Head of caudate nucleus (tissue), 42 donors: ENCODE data around the gene RPTN.

ENCODE experiments used
- DNase-seq, 42 donors: peaks; one replicate each; pipeline versions ENCODE4 v3.0.0 to v3.0.0-alpha.2; 2020 to 2021; ENCODE audit warnings: mixed read lengths in 7 of 42
- intact Hi-C: fragments of 100-400 bp; cut with DNase I; formaldehyde crosslinking; loops from one replicate; pipeline ENCODE4 v1.15.0; 2022

Gene RPTN, protein sequence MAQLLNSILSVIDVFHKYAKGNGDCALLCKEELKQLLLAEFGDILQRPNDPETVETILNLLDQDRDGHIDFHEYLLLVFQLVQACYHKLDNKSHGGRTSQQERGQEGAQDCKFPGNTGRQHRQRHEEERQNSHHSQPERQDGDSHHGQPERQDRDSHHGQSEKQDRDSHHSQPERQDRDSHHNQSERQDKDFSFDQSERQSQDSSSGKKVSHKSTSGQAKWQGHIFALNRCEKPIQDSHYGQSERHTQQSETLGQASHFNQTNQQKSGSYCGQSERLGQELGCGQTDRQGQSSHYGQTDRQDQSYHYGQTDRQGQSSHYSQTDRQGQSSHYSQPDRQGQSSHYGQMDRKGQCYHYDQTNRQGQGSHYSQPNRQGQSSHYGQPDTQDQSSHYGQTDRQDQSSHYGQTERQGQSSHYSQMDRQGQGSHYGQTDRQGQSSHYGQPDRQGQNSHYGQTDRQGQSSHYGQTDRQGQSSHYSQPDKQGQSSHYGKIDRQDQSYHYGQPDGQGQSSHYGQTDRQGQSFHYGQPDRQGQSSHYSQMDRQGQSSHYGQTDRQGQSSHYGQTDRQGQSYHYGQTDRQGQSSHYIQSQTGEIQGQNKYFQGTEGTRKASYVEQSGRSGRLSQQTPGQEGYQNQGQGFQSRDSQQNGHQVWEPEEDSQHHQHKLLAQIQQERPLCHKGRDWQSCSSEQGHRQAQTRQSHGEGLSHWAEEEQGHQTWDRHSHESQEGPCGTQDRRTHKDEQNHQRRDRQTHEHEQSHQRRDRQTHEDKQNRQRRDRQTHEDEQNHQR

DNA sequence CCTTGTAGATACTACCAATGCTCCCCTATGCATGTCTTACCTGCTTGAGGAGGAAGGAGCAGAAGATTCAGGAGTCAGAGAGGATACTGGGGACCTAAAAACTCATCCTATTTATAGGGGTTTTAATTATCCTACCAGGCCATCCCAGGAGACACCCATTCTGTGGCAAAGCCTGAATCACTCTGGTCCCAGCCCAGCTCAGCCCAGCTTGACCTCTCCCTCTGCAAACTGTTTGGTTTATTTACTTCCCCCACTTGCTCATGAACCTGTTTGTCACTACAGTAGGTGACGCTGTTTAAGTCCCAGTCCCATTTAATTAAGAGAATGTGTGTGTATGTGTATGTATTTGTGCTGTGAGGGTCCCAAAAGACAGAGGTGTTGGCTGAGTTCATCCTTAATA lies at the start of gene RPTN:
Gene RPTN (minus strand): TSS at position 85 of the 400 bp plus-strand sequence. CDS start 1,339 bp downstream, outside the sequence.
- intact Hi-C loops: no loop called here
- DNase-seq: no peak

DNA sequence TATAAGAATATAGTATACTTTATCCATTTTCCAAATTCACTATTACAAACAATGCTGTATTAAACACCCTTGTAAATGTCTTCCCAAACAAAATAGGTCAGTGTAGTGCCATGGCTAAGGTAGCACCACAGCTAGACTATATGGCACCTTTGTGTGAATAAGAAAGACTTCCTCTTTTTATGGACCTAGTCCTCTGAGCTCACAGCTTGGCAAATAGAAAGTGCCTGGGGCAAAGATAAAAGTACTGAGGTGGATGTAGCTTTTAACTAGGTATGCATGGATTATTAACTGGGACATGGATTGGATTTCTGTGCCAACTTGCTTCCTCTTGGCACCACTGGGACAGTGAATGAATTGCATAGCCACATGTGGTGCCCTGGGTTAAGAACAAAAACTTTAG lies 40.0 kb upstream of the RPTN start:
- intact Hi-C loops: no loop called here

DNA sequence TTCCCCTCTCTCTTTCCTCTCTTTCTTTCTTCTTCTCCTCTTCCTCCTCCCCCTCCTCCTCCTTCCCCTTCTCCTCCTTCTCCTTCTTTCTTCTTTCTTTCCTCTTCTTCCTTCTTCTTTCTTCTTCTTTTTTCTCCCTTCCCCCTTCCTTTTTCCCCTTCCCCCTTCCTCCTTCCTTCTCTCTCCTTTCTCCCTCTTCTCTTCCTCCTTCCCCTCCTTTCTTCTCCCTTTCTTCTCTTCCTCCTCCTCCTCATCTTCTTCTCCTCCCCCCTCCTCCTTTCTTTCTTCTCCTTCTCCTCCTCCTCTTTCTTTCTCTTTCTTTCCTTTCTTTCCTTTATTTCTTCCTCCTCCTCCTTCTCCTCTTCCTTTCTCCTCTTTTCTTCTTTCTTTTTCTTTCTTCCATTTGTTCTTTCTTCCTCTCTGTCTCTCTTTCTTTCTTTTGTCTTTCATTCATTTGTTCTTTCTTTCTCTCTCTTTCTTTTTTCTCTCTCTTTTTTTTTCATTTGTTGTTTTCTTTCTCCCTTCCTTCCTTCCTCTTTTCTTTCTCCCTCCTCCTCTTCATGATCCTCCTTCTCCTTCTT lies 38.4 kb upstream of the RPTN start:
- no peak for DNase-seq
- intact Hi-C loops: no loop called here

More for the DNA sequence above, 40.0 kb upstream of the RPTN start:
- no peak for DNase-seq

DNA sequence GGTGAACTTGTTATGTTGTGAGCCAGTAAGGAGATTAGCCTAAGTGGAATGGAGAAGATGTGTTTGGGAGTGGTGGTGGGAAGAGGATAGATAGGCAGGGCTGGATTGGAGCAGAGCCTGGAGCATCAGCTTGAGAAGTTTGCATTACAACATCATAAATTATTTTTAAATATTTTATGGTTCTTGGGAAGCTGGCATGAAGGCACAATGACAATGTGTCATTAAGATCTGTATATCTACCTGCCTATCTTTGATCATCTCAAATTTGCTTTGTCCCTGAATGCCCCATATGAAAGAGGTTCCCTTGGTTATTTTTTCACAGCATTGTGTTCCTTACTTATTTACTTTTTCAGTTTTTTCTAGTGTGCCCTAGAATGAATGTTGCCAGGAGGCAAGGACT lies 32.7 kb upstream of the RPTN start:
- intact Hi-C loops: no loop called here
- DNase-seq: no peak

DNA sequence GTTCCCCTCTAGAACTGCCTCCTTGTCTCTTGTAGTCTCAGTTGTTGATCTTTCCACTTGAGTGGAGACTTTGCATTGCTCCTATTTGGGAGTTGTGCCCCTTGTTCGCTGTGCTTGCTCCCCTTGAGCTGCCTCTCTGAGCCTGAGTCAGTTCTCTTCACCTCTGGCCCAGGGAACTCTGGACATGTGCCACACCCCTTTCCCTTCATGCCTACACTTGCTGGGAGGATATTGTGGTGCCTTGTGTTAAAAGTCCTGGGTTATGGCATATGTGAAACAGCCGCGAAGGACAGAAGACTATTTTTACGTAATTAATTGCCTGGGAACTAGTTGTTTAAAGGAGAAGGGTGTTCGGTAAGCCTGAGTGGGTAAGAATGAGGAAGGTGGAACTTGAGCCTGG lies 32.2 kb upstream of the RPTN start:
- DNase-seq: no peak
- intact Hi-C loops: no loop called here

DNA sequence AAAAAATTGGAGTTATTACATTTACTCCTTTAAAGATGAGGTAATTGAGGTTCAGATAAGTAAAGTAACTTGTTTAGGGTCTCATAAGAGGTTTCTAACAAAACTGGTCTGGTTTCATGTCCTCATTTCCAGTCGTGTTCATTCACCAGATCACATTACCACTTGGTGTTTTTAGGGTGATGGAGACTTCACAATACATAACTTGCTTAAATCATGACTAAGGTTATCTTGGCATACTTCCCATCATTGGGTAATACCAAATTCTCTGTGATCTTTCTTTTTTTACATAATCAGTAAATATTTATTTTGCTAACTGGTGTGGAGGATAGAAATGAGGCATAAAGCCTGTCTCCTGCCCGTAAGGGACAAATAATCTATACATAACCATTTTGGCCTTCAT lies 31.6 kb upstream of the RPTN start:
- DNase-seq: no peak
- intact Hi-C loops: no loop called here

DNA sequence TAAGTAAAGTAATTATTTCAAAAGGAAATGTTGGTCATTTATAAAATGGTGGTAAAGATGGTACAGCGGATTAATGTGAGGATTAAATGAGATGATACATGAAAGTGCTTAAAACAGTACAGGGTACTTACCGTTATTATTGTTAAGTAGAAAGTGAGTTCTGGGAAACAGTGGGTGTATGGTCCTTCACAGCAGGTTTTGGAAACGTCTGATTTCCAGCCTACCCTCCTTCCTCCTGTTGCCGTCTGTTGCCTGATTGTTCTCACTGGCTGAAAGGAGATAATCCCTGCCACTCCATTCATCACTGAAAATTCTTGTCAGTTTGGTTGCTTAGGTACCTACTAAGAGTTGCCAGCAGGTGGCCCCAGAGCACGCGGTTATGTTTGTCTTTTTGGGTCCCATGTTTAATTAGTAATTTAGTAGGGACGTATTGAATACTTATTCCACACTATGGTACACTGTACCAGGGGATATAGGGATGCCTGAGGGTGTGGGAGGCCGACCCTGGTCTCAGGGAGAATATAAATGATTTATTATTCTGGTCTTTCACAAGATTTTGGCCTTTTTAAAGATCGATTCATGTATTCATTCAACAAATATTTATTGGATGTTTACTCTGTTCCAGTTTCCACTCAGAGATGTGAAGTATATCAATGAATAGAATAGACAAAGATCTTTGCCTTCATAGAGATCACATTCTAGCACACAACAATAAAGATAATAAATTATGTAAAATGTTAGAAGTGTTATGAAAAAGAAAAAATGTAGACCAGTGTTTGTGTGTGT lies 30.8 kb upstream of the RPTN start:
- peak; percentile 30 to 82 (median 62) for DNase-seq
- intact Hi-C loops: loop anchor here (2.0 kb wide), 1 partner anchor 269 kb away; no protein-coding TSS in a partner anchor

DNA sequence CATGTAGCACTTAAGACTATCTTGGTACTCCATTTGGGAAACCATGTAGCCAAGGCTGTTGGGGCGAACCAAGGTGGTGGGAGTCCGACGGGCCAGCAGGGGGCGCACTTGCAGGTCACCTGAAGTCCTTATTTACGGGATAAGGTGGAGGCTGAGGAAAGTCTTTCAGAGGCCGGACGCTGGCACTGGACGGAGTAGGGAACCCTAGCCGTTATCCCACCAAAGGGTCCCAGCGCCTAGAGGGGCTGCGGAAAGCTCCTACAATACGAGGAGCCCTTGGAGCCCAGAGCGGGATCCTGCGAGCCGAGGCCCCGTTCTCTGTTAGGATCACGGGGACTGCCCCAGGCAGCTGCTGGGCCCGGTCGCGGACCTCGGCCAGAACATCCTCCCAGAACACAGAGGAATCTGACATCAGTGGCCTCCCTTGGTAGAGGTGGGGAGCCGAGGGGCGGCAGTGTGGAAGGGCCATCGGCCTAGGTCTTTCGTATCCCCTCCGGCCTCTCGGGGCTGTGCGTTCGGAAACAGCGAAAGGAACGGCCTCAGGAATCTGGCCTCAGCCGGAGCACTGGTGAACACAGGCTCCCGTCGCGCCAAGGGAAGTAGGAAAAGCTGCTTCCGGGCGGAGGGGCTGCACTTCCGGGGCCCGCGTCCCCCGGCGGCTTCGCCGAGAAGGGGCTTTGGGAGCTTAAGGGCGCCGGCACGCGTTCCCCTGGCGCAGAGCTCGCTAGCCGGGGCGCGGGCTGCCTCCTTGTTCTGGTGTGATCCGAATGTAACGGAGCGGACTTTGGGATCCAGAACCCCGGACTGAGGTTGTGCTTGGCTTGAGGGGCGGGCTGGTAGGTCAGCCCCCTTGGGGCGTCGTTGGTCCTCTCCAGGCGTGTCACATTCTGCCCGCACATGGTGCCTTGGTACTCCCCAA lies 29.9 kb upstream of the RPTN start:
- DNase-seq: peak; percentile 23 to 87 (median 64)
- intact Hi-C loops: loop anchor here (2.0 kb wide), 1 partner anchor 270 kb away; no protein-coding TSS in a partner anchor

DNA sequence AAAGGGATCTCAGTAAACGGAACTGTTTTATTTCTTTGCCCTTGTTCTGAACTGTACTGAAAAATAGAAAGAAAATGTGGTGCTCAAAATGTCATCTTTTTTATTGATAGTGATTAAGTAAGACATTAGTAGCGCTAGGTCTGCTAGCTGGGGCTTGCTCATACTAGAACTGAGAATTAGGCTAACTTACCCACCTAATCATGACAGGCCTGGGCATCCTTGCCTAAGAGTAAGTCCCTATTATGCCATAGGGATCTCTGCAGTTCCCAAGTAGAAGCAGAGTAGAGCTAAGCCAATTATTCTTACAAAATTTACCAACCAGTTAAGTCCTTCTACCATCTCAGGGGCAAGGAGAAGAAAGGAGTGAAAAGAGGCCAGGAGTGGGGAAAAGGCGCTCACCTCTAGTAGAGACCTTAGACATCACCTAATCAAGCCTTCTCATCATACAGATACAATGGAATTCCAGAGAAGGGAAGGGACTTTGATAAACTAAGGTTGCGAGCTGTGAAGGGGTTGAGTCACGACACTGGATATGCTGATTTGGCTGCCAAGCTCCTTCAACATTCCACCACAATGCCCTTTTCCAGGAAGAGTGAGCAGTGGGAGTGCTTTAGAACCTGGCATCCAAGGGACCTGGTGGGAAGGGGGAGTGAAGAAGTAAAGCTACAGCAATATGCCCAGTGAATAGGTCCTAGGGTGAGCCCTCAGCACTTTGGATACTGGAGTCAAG lies 27.7 kb upstream of the RPTN start:
- intact Hi-C loops: no loop called here
- no peak for DNase-seq

DNA sequence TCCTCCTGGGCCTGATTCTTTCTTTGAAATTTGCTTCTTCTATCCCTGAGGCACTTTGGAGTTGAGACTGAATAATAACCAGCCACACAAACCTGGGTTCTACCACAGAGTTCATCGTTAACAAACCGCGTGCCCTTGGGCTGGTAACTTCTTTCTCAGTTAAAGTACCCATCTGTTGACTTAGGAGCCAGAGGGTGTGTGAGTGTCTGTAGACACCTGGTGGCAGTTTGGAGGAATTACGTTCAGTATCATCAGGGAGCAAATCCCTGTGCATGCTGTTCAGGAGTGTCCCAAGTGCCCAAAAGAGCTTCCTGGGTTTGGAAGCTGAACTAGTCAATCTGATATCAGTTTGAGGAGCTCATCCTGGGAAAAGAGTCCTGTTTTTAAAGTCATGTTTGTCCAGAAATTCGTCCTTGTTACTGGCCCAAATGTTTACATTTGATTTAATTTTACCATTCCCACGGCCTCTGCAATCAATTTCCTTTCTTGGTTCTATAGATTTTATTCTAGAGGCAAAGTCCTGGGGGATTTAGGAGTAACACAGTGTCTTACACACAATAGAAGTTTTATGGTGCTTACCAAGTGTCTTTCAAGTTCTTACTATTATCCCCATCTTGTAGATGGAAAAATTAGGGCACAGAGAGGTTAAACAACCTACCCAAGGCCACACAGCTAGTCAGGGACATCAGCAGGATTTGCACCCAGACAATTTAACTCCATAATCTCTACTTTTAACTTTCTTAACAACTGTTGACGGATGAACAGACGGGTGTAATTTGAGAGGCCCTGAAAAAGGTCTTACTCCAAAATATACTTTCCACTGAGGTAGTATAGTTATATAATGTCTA lies 26.7 kb upstream of the RPTN start:
- intact Hi-C loops: no loop called here
- DNase-seq: peak in 29 of 42 donors; percentile 6 to 66 (median 29)

DNA sequence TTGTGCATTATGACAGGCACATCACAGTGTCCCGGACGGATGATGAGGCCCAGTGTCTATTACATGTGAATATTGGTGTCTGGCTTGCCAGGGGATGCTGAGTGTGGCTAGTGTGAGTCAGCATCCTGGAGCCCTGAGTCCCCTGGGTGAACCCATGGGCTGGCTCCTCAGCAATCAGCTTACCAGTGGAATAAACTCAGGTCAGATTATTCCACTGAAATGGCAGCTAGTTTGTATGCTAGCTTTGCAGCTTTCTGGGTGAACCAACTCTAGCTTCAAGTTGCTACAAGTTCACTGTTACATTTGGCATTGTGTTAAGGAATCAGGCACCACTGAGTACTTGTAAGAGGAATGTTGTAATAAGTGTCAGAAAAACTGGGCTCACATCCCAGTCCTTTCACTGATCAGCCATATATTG lies 23.9 kb upstream of the RPTN start:
- intact Hi-C loops: loop anchor here (5.0 kb wide), 2 partner anchors 41 to 131 kb away; no protein-coding TSS in a partner anchor

DNA sequence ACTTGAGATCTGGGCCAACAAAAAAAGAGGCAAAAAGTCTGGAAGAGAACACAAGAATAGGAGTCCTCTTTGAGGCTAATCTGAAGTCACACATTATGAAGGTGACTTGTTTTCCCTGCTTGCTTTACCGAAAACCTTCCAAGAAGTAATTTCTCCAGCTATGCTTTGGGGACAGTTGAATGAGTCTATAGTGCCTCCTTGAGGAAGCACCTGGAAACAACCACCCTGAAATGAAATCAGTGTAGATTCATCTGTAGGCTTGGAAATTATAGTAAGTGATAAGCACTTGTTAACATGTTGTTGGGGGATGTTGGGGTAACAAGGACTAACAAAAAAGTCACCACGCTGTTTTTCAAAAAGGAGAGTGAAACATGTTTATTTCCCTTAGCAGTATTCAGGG lies 23.4 kb upstream of the RPTN start:
- intact Hi-C loops: loop anchor here (5.0 kb wide), 2 partner anchors 40 to 130 kb away; no protein-coding TSS in a partner anchor
- peak in 2 of 42 donors; percentile 13 to 16 for DNase-seq

More for the DNA sequence above, 23.9 kb upstream of the RPTN start:
- DNase-seq: no peak

DNA sequence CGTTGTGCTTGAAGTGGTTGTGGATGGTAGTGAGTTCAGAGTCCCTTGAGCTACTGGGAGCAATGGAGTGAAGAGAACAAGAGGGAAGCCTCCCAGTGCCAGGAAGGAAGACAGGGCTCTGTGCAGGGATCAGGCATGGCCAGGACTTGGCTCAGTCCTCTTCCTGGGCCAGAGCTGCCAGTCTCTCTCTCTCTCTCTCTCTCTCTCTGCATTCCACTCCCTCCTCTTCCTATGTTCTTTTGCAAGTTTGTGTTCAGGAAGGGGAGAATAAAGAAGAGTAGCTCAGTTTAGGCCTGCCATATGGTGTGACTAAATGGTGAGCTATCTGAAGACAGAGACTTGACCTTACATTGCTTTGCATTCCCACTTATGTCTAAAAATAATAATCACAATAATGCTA lies 20.5 kb upstream of the RPTN start:
- intact Hi-C loops: no loop called here

DNA sequence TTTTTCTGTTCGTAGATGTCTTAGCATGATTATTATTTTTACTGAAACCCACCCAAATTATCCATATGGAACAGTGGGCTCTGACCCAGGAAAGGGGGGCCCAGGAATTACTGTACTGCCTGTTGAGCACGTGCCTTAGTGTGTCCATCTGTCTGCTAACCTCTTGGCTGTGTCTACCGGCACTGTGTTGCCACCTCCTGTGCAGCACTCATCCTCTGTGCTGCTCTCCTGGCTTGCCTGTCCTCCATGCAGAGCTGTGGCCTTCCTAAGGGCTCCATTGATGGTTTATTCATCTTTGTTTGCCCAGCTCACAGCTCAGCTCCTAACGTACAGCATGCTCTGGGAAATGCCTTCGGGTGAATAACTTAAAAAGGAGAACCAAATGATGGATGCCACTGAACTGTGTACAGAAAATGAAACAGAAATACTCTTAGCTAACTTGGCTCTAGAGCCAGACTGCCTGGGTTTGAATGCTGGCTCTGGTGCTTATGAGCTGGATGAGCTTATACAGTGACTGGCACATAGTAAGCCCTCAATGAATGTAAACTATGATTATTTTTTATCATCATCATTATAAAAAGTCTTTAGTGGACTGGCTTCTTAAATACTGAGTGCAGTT lies 11.4 kb upstream of the RPTN start:
- intact Hi-C loops: no loop called here

More for the DNA sequence above, 20.5 kb upstream of the RPTN start:
- DNase-seq: no peak

DNA sequence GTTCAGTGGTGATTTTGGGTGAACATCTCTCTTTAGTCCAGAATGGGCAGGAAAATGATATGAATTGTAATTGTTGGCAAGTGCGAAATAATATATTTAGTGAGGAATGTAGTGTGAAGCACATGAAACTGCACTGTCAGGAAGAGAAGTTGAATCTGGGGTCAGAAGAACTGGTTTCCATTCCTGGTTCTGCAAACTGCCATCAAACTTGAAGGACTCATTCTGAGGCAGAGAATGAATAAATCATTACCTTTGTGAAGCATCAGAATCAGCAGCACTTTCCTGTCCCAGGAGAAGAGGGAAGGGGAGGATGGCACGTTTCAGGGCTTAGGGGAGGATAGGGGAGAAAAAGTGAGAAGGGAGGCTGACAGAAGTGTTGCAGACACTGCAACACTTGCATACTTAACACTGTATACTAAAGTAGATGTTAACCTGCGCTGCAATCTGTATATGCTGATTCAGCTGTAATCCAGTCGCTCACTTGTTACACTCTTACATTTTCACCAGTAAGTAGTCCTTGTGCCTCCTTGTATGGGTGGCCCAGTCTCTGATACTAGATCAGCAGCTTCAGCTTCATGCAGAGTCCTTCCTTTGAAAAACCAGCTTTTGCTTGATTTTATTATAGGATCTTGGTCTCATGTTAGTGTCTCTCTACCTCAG lies 10.5 kb upstream of the RPTN start:
- intact Hi-C loops: no loop called here
- no peak for DNase-seq

More for the DNA sequence above, 11.4 kb upstream of the RPTN start:
- no peak for DNase-seq
